H1 (cell line): ENCODE measurements around the gene DLL3. TPM values are rescaled to one million over a fixed set of nuclear protein-coding genes. Genes with fewer than 3 reads are reported as not detected.
A peak's percentile ranks its signal among the peaks of the same experiment; 100 is the strongest.

Experiments used
- CTCF ChIA-PET: fragments of 300-600 bp; sonication (Branson Sonifier 250); formaldehyde crosslinking; loops from one replicate; lab custom pipeline; 2021; ENCODE audit not compliant: partially characterized antibody; lab: Charles Lee
- POLR2A ChIA-PET: fragments of 300-600 bp; sonication (Branson Sonifier 250); formaldehyde crosslinking; loops from one replicate; lab custom pipeline; 2021; ENCODE audit warnings: inconsistent platforms; ENCODE audit not compliant: partially characterized antibody; lab: Charles Lee
- DNase-seq, 2 experiments: peaks; one replicate each; pipeline versions ENCODE4 v3.0.0 to v3.0.0-alpha.2; 2010 to 2022; ENCODE audit warnings: low spot score in 2 of 2, low read depth in 1 of 2, mixed read lengths in 1 of 2
- FAIRE-seq: peaks from 2 replicates; lab custom pipeline; 2011; peaks lifted over from hg19 to GRCh38; lab: Jason Lieb, UNC
- H2AFZ ChIP-seq: 2 replicates; pipeline ENCODE4 v1.8.1; 2012; ENCODE audit warnings: low read length, inconsistent platforms
- H2AK5ac ChIP-seq: 2 replicates; pipeline ENCODE4 v1.6.1; 2013; ENCODE audit warnings: low read depth, low read length
- H2BK120ac ChIP-seq: replicated peaks from 2 replicates; pipeline ENCODE3; 2013; ENCODE audit warnings: low read depth, low read length, inconsistent platforms
- H2BK12ac ChIP-seq: 2 replicates; pipeline ENCODE4 v1.6.1; 2013; ENCODE audit warnings: low read depth, low read length
- H2BK15ac ChIP-seq: 2 replicates; pipeline ENCODE4 v1.6.1; 2013; ENCODE audit warnings: low read length
- H2BK20ac ChIP-seq: 2 replicates; pipeline ENCODE4 v1.6.1; 2013; ENCODE audit warnings: low read length
- H2BK5ac ChIP-seq: 2 replicates; pipeline ENCODE4 v1.6.1; 2013; ENCODE audit warnings: low read depth, low read length
- H3K14ac ChIP-seq: 2 replicates; pipeline ENCODE4 v1.6.1; 2013; ENCODE audit warnings: inconsistent platforms; ENCODE audit not compliant: insufficient read length
- H3K18ac ChIP-seq: 2 replicates; pipeline ENCODE4 v1.6.1; 2013; ENCODE audit warnings: low read length; ENCODE audit errors: extremely low read depth
- H3K23ac ChIP-seq: 2 replicates; pipeline ENCODE4 v1.6.1; 2013; ENCODE audit warnings: inconsistent platforms; ENCODE audit not compliant: insufficient read length
- H3K23me2 ChIP-seq: 2 replicates; pipeline ENCODE4 v1.6.1; 2013; ENCODE audit warnings: low read depth, low read length
- H3K27ac ChIP-seq: 2 replicates; pipeline ENCODE4 v1.6.1; 2011; ENCODE audit warnings: low read depth, low read length, inconsistent platforms
- H3K27me3 ChIP-seq, 4 experiments: replicated peaks in 1 of 4; 1 replicate in 1 of 4; 2 replicates in 3 of 4; pipeline versions ENCODE4 v1.6.1 to v1.8.1; 2011 to 2013; ENCODE audit warnings: low read length in 3 of 4, mild to moderate bottlenecking in 3 of 4, inconsistent platforms in 2 of 4, mixed read lengths in 2 of 4, moderate library complexity in 1 of 4; ENCODE audit not compliant: control insufficient read depth in 3 of 4, insufficient read depth in 3 of 4; ENCODE audit errors: extremely low read depth in 1 of 4
- H3K36me3 ChIP-seq, 4 experiments: 2 replicates each; pipeline versions ENCODE4 v1.6.1 to v1.8.1; 2011 to 2013; ENCODE audit warnings: mild to moderate bottlenecking in 4 of 4, low read length in 3 of 4, moderate library complexity in 2 of 4, control low read depth in 1 of 4, inconsistent platforms in 1 of 4; ENCODE audit not compliant: insufficient read depth in 4 of 4, control insufficient read depth in 2 of 4
- H3K4ac ChIP-seq: replicated peaks from 2 replicates; pipeline ENCODE3; 2013; ENCODE audit warnings: low read length, low read depth, mixed read lengths, inconsistent platforms; ENCODE audit not compliant: insufficient read length
- H3K4me1 ChIP-seq, 4 experiments: replicated peaks in 1 of 4; 1 replicate in 1 of 4; 2 replicates in 3 of 4; pipeline versions ENCODE4 v1.6.1 to v1.8.1; 2011 to 2013; ENCODE audit warnings: low read length in 3 of 4, inconsistent platforms in 2 of 4, mixed read lengths in 1 of 4; ENCODE audit not compliant: insufficient read depth in 4 of 4, control insufficient read depth in 3 of 4
- H3K4me2 ChIP-seq, 2 experiments: 2 replicates each; pipeline versions ENCODE4 v1.6.1 to v1.8.1; 2011 to 2013; ENCODE audit warnings: low read depth in 2 of 2, low read length in 2 of 2, control low read depth in 1 of 2, inconsistent platforms in 1 of 2, mild to moderate bottlenecking in 1 of 2; ENCODE audit not compliant: insufficient read depth in 1 of 2
- H3K4me3 ChIP-seq, 4 experiments: fragments of 200-600, 300-600 bp in 1 of 4; sonication (generic), shearing (Covaris generic), sonication (Bioruptor Twin) in 1 of 4; 2 replicates each; pipeline versions ENCODE4 v1.5.1 to v1.8.1; 2011 to 2016; ENCODE audit warnings: low read length in 4 of 4, low read depth in 3 of 4, control low read depth in 2 of 4, inconsistent platforms in 2 of 4, mild to moderate bottlenecking in 2 of 4, mixed read lengths in 1 of 4, moderate library complexity in 1 of 4; ENCODE audit not compliant: insufficient read depth in 2 of 4; ENCODE audit errors: extremely low read depth in 1 of 4
- H3K56ac ChIP-seq: replicated peaks from 2 replicates; pipeline ENCODE3; 2013; ENCODE audit warnings: low read depth, mild to moderate bottlenecking, mixed read lengths, low read length, inconsistent platforms; ENCODE audit not compliant: insufficient read length
- H3K79me1 ChIP-seq: 2 replicates; pipeline ENCODE4 v1.6.1; 2013; ENCODE audit warnings: low read depth, low read length, control low read depth
- H3K79me2 ChIP-seq, 2 experiments: 2 replicates each; pipeline versions ENCODE4 v1.6.1 to v1.8.1; 2012 to 2013; ENCODE audit warnings: low read length in 2 of 2, mild to moderate bottlenecking in 2 of 2, inconsistent platforms in 1 of 2; ENCODE audit not compliant: insufficient read depth in 2 of 2, control insufficient read depth in 1 of 2
- H3K9ac ChIP-seq, 4 experiments: replicated peaks in 1 of 4; 1 replicate in 1 of 4; 2 replicates in 3 of 4; pipeline versions ENCODE4 v1.6.1 to v1.8.1; 2011 to 2013; ENCODE audit warnings: low read depth in 3 of 4, low read length in 3 of 4, control low read depth in 2 of 4, mild to moderate bottlenecking in 2 of 4, moderate library complexity in 2 of 4, inconsistent platforms in 1 of 4; ENCODE audit errors: extremely low read depth in 1 of 4
- H3K9me3 ChIP-seq, 2 experiments: 2 replicates each; pipeline versions ENCODE4 v1.6.1 to v1.8.1; 2012 to 2013; ENCODE audit warnings: mild to moderate bottlenecking in 2 of 2, moderate library complexity in 2 of 2, control low read depth in 1 of 2, inconsistent platforms in 1 of 2, low read depth in 1 of 2, low read length in 1 of 2, mixed read lengths in 1 of 2; ENCODE audit not compliant: insufficient read depth in 2 of 2
- H4K20me1 ChIP-seq, 2 experiments: replicated peaks in 1 of 2; 2 replicates each; pipeline versions ENCODE3 to v1.8.1; 2011 to 2013; ENCODE audit warnings: inconsistent platforms in 2 of 2, low read length in 2 of 2, mild to moderate bottlenecking in 1 of 2; ENCODE audit not compliant: insufficient read depth in 2 of 2, control insufficient read depth in 1 of 2
- H4K5ac ChIP-seq: 2 replicates; pipeline ENCODE4 v1.6.1; 2013; ENCODE audit warnings: low read length, low read depth, mixed read lengths, inconsistent platforms; ENCODE audit not compliant: insufficient read length
- H4K8ac ChIP-seq: 2 replicates; pipeline ENCODE4 v1.8.0; 2013; ENCODE audit warnings: mild to moderate bottlenecking, moderate library complexity, low read length, inconsistent platforms; ENCODE audit not compliant: insufficient read depth; ENCODE audit errors: extremely low read depth
- H4K91ac ChIP-seq: replicated peaks from 2 replicates; pipeline ENCODE3; 2013; ENCODE audit warnings: low read length, mixed read lengths, inconsistent platforms; ENCODE audit not compliant: insufficient read length
- GABPA ChIP-seq: IDR thresholded peaks from 2 replicates; pipeline ENCODE4 v1.6.1; 2011; ENCODE audit warnings: mild to moderate bottlenecking, low read length, moderate library complexity, borderline replicate concordance; ENCODE audit not compliant: insufficient read depth
- SIRT6 ChIP-seq: IDR thresholded peaks from one replicate; pipeline ENCODE4 v1.7.1; 2012; ENCODE audit warnings: low read length, inconsistent platforms
- whole genome bisulfite sequencing, 2 experiments: shearing (Covaris generic) in 1 of 2; methylation state at CpG; one replicate each; pipeline versions ENCODE4 v1.1.6 to v1.1.7; 2013 to 2015; ENCODE audit warnings: low lambda C conversion rate in 2 of 2, mixed read lengths in 2 of 2, inconsistent platforms in 1 of 2, low coverage in 1 of 2, missing lambda C conversion rate in 1 of 2; ENCODE audit not compliant: insufficient replicate concordance in 2 of 2, insufficient coverage in 1 of 2, insufficient read length in 1 of 2; ENCODE audit errors: extremely low coverage in 1 of 2, missing lambda C conversion rate in 1 of 2; 5-methylcytosine and 5-hydroxymethylcytosine counted together
- polyA plus RNA-seq, 7 experiments: library from polyadenylated mRNA; depleted of rRNA in 3 of 7; stranded (reverse) in 5 of 7; unstranded in 2 of 7; fragments of >200 nt in 5 of 7; fragments of 200-250 nt in 2 of 7; gene quantifications; 1 replicate in 5 of 7; 2 replicates in 1 of 7; 4 replicates in 1 of 7; pipeline versions ENCODE4 v1.2.1 to v1.2.3, GENCODE V29; 2011 to 2013; ENCODE audit warnings: missing spikeins in 2 of 7, mixed read lengths in 2 of 7
- total RNA-seq: library from RNA; stranded (reverse); fragmentation: NEBNext Ultra II Directional; extraction: Animal tissue kit (Norgen Biotek cat#: 25700); gene quantifications from 2 replicates; pipeline ENCODE4 v1.2.1, GENCODE V29; 2021

DLL3 gene
- total and polyA plus RNA-seq, 2 of the 8 experiments (the other 6 are each of a cell fraction or from before 2014, with no cell fraction given) = 12.2 to 13.8 TPM

- H3K4me2 ChIP-seq = peak overlapping the region; percentile 88 to 95
- DNase-seq (no peak), FAIRE-seq (no peak)
- H3K27ac ChIP-seq = peak overlapping the region; percentile 93
- ChIA-PET CTCF (interaction anchor here (1.0 to 1.8 kb wide), 4 partner anchors 10 to 51 kb away, joined by 4 to 5 read pairs (median 4); partner anchors contain the start of genes EID2B and SELENOV), POLR2A (interaction anchor here (1.1 to 8.3 kb wide), 6 partner anchors 13 to 61 kb away, joined by 3 to 96 read pairs (median 6); partner anchors contain the start of genes DLL3, SELENOV and SUPT5H)
- no peak overlapping the region for H4K91ac ChIP-seq
- peaks cover 4% of the 10 kb centered on the region for H3K79me1 ChIP-seq
- peaks cover 5 to 9% of the 10 kb centered on the region in 2 experiments for H4K20me1 ChIP-seq
- 87% methylated on average over 11 of the region's 11 CpGs; no CpG with 5 or more reads in 1 of the 2 experiments for WGBS, 2 experiments
- no peak overlapping the region for H3K56ac ChIP-seq
- H4K8ac ChIP-seq = no peak overlapping the region
- no peak overlapping the region for H2AFZ ChIP-seq
- H2BK120ac ChIP-seq = no peak overlapping the region
- H3K14ac ChIP-seq = no peak overlapping the region
- peaks cover 5% of the 10 kb centered on the region for H3K23me2 ChIP-seq
- no peak overlapping the region for H2AK5ac ChIP-seq
- no peaks in the 10 kb centered on the region for H3K9me3 ChIP-seq
- H2BK5ac ChIP-seq = 0 out of 2 replicates have a peak overlapping the region, but pooled peaks have one; percentile 79
- H2BK20ac ChIP-seq = no peak overlapping the region
- H3K4me1 ChIP-seq = peaks cover 0 to 10% (median 4%) of the 10 kb centered on the region in 4 experiments; a peak in 5 of 7 replicates
- H3K23ac ChIP-seq = no peak overlapping the region
- H3K79me2 ChIP-seq = peaks cover 6 to 24% of the 10 kb centered on the region in 2 experiments; a peak in 3 of 4 replicates
- no peak overlapping the region for H4K5ac ChIP-seq
- H2BK15ac ChIP-seq = no peak overlapping the region
- peaks cover 11 to 39% (median 22%) of the 10 kb centered on the region in 4 experiments for H3K36me3 ChIP-seq
- peak overlapping the region; percentile 89 to 98 (median 95) for H3K4me3 ChIP-seq
- no peak overlapping the region for H3K4ac ChIP-seq
- H2BK12ac ChIP-seq = peak overlapping the region; percentile 1; the same call in 1 of the 2 replicates
- H3K9ac ChIP-seq = peak overlapping the region; percentile 95 to 99 (median 96)
- H3K18ac ChIP-seq = no peak overlapping the region
- H3K27me3 ChIP-seq = no peaks in the 10 kb centered on the region
- TF ChIP-seq GABPA (no peak), SIRT6 (no peak)
Observed at GRCh38 chr19:39481676-39482075, 17.1 kb upstream of the DLL3 start.
